HG03108 (cell line): ENCODE measurements around the gene TAP1.
"Not testable (repeated sequence)": the region's sequence is repeated elsewhere in the genome, so short reads cannot be mapped to it uniquely, and the experiment has no call there.

Source experiments
- ATAC-seq: cut with Tn5 transposase; IDR thresholded peaks from one replicate; pipeline ENCODE4 v1.9.1; 2021; ENCODE audit warnings: moderate library complexity; ENCODE audit not compliant: unreplicated experiment

TAP1 gene

DNA sequence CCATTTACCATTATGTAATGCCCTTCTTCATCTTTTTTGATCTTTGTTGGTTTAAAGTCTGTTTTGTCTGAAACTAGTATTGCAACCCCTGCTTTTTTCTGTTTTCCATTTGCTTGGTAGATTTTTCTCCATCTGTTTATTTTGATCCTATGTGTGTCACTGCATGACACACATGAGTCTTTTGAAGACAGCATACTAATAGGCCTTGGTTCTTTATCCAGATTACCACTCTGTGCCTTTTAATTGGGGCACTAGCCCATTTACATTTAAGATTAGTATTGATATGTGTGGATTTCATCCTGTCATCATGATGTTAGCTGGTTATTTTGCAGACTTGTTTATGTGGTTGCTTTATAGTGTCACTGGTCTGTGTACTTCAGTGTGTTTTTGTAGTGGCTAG is 48.1 kb downstream of the TAP1 start:
- ATAC-seq = not testable (repeated sequence)

DNA sequence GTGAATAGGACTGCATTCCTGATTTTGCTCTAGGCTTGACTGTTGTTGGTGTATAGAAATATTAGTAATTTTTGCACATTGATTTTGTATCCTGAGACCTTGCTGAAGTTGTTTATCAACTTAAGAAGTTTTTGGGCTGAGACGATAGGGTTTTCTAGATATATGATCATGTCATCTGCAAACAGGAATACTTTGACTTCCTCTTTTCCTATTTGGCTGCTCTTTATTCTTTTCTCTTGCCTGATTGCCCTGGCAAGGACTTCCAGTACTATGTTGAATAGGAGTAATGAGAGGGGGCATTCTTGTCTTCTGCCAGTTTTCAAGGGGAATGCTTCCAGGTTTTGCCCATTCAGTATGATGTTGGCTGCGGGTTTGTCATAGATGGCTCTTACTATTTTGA is 50.1 kb downstream of the TAP1 start:
- ATAC-seq = no peak

DNA sequence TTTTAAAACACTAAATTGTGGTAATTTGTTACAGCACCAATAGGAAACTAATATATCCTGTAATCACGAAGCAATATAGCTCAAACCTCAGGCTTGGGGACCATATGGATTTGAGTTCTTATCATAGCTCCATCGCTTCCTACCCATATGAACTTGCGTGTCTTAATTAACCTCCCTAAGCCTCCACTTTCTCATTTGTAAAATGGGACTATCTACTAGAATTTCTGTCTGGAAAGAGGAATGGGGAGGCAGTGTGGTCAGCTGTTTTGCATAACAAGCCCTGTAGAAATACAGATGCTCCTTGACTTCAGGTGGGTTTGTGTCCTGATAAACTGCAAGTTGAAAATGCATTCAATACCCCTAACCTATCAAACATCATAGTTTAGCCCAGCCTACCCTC is 53.8 kb downstream of the TAP1 start:
- no peak for ATAC-seq

GRCh38 chr6:32799168-32799567 is 54.3 kb downstream of the TAP1 start:
- ATAC-seq = no peak

DNA sequence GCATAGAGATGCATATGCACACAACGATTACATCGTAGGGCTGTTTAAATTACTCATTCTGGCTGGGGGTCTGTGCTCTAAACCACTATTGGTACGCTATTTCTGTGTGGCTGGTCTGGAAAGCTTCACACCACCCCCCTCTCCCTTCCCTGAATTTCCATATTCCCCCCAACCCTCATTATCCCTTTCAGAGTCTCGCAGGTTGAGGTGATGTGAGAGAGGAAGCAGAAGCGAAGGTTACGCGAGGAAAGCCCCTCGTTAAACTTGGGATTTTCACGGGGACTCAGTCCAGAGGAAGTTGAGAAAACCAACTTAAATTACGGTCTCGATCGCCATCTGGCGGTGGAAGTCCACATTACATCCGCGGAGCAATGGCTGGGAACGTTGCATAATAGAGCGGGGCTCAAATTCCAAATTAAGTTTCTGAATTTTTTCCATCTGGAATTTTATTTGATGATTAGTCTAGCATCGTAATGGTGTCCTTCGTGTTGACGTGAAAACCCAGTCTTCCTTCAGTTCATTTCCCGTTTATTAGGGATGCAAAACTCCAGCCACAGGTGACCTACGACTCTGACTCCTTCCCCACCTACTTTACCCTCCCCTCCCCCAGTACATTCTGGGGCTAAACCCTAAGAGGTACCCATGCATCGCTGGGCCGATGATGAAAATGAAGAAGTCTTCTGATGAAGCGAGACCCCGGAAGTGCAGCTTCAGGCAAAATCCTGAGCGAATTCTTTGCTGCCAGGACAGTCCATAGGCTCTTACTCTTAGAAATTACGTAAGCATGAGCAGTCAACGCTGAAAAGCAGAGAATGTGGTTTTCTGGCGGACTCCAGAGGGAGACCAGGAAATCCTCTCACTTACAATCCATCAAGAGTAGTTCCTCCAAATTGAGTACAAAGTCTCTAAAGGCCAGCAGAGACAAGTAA is 56.4 kb downstream of the TAP1 start:
- no peak for ATAC-seq
